GM18873 (cell line): Measurements from ENCODE around the gene PTDSS2.

Source experiments
- ATAC-seq: cut with Tn5 transposase; IDR thresholded peaks from one replicate; pipeline ENCODE4 v1.9.1; 2021; ENCODE audit warnings: mild to moderate bottlenecking, moderate library complexity, moderate number of reproducible peaks; ENCODE audit not compliant: unreplicated experiment, low FRiP score

PTDSS2 gene

GRCh38 chr11:445765-446588, 4.1 kb upstream of the PTDSS2 start:
- ATAC-seq, result no peak

GRCh38 chr11:446891-447290, 3.2 kb upstream of the PTDSS2 start:
- no peak for ATAC-seq

- no peak for ATAC-seq
Measured at GRCh38 chr11:447923-448731, 2.0 kb upstream of the PTDSS2 start.

- ATAC-seq, result no peak
Measured at GRCh38 chr11:450809-451451, 851 bp downstream of the PTDSS2 start.

- ATAC-seq, result no peak
Measured at GRCh38 chr11:451738-452137, 1.7 kb downstream of the PTDSS2 start.

- no peak for ATAC-seq
Measured at GRCh38 chr11:452203-452744, 2.2 kb downstream of the PTDSS2 start.

- no peak for ATAC-seq
Measured at GRCh38 chr11:452916-453527, 2.9 kb downstream of the PTDSS2 start.

GRCh38 chr11:453564-453963, 3.5 kb downstream of the PTDSS2 start:
- ATAC-seq, result no peak

GRCh38 chr11:454043-454442, 4.0 kb downstream of the PTDSS2 start:
- no peak for ATAC-seq

- ATAC-seq, result no peak
Measured at GRCh38 chr11:454801-455565, 4.9 kb downstream of the PTDSS2 start.

GRCh38 chr11:455566-456147, 5.6 kb downstream of the PTDSS2 start:
- no peak for ATAC-seq

- ATAC-seq, result no peak
Measured at GRCh38 chr11:456533-456932, 6.5 kb downstream of the PTDSS2 start.

- ATAC-seq, result no peak
Measured at GRCh38 chr11:457111-457760, 7.2 kb downstream of the PTDSS2 start.

- no peak for ATAC-seq
Measured at GRCh38 chr11:459511-460220, 9.6 kb downstream of the PTDSS2 start.

GRCh38 chr11:460331-461199, 10.5 kb downstream of the PTDSS2 start:
- ATAC-seq, result no peak

GRCh38 chr11:461626-462025, 11.5 kb downstream of the PTDSS2 start:
- ATAC-seq, result no peak

GRCh38 chr11:462107-462890, 12.2 kb downstream of the PTDSS2 start:
- no peak for ATAC-seq
